ENCODE results near the gene REEP5. TPM values are rescaled to one million over a fixed set of nuclear protein-coding genes. Genes with fewer than 3 reads are reported as not detected.

Gene REEP5
- total RNA-seq, 1 donor from 2014 or later, result 94.5 TPM

DNA sequence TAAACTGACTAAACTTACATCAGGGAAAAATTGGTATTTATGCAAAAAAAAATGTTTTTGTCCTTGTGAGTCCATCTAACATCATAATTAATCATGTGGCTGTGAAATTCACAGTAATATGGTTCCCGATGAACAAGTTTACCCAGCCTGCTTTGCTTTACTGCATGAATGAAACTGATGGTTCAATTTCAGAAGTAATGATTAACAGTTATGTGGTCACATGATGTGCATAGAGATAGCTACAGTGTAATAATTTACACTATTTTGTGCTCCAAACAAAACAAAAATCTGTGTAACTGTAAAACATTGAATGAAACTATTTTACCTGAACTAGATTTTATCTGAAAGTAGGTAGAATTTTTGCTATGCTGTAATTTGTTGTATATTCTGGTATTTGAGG is 77.5 kb downstream of the REEP5 start:
- DNase-seq (ENCODE audit: low read depth), result no peak

DNA sequence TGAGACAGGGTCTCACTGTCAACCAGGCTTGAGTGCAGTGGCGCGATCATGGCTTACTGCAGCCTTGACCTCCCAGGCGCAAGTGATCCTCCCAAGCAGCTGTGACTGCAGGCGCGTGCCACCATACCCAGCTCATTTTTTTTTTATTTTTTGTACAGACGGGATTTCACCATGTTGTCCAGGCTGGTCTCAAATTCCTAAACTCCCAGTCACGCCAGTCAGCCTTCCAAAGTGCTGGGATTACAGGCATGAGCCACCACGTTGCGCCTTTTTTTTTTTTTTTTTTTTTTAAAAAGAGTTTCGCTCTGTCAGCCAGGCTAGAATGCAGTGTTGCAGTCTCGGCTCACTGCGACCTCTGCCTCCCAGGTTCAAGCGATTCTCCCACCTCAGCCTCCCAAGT is 88.1 kb downstream of the REEP5 start:
- no peak for DNase-seq (ENCODE audit: low read depth)

- no peak for DNase-seq (ENCODE audit: low read depth)
Observed at GRCh38 chr5:112830378-112830777, 91.6 kb downstream of the REEP5 start.

Other genes starting within 250 kb of the REEP5 start
- 39.6 and 95.3 TPM in 2 replicates for gene APC, start 184.3 kb downstream of the REEP5 start, total RNA-seq
- 121 and 162 TPM in 2 replicates for gene SRP19, start 60.9 kb downstream of the REEP5 start, total RNA-seq
- 48.8 and 101 TPM in 2 replicates for gene DCP2, start 54.6 kb upstream of the REEP5 start, total RNA-seq